Naive thymus-derived CD4-positive, alpha-beta T cell (primary cell): ENCODE data around the gene NELL2. TPM values are rescaled to one million over a fixed set of nuclear protein-coding genes. Genes with fewer than 3 reads are reported as not detected.

Experiments used
- ATAC-seq: fragments of 150-1000 bp; cut with Tn5 transposase; 2 replicates; pipeline ENCODE4 v1.10.0; 2021; ENCODE audit warnings: mild to moderate bottlenecking, moderate library complexity
- CTCF ChIA-PET: fragments of 350-600 bp; sonication (Branson Sonifier 250); formaldehyde crosslinking; loops from one replicate; lab custom pipeline; 2021; ENCODE audit warnings: antibody characterized with exemption; lab: Charles Lee
- POLR2A ChIA-PET: fragments of 350-600 bp; sonication (Branson Sonifier 250); formaldehyde crosslinking; loops from one replicate; lab custom pipeline; 2021; ENCODE audit warnings: antibody characterized with exemption, inconsistent platforms; lab: Charles Lee
- DNase-seq, 9 donors: peaks; one replicate each; pipeline versions ENCODE4 v3.0.0 to v3.0.0-alpha.2; 2020 to 2022; ENCODE audit warnings: mixed read lengths in 1 of 9
- H3K27ac ChIP-seq: one replicate; pipeline ENCODE4 v1.7.0; 2013; ENCODE audit warnings: mild to moderate bottlenecking, low read depth, low read length, moderate library complexity
- H3K27me3 ChIP-seq, 2 donors: one replicate each; pipeline ENCODE4 v1.7.0; 2013; ENCODE audit warnings: low read length in 2 of 2, mild to moderate bottlenecking in 2 of 2, moderate library complexity in 2 of 2; ENCODE audit not compliant: control insufficient read depth in 2 of 2, insufficient read depth in 2 of 2
- H3K36me3 ChIP-seq, 3 experiments: 1 replicate in 2 of 3; 2 replicates in 1 of 3; pipeline ENCODE4 v1.7.0; 2013; ENCODE audit warnings: low read length in 3 of 3, mild to moderate bottlenecking in 3 of 3, moderate library complexity in 1 of 3; ENCODE audit not compliant: insufficient read depth in 3 of 3, control insufficient read depth in 2 of 3
- H3K4me1 ChIP-seq, 2 donors: one replicate each; pipeline ENCODE4 v1.7.0; 2013; ENCODE audit warnings: low read length in 2 of 2, mild to moderate bottlenecking in 2 of 2, moderate library complexity in 1 of 2; ENCODE audit not compliant: control insufficient read depth in 2 of 2, insufficient read depth in 2 of 2
- H3K4me3 ChIP-seq: 2 replicates; pipeline ENCODE4 v1.7.0; 2013; ENCODE audit warnings: mild to moderate bottlenecking, low read length
- H3K9me3 ChIP-seq, 3 experiments: 1 replicate in 2 of 3; 2 replicates in 1 of 3; pipeline ENCODE4 v1.7.0; 2013; ENCODE audit warnings: low read length in 3 of 3; ENCODE audit not compliant: control insufficient read depth in 2 of 3
- H3K27ac Mint-ChIP-seq, 9 donors: one replicate each; pipeline ENCODE4 v1.8.0; 2020 to 2022; ENCODE audit warnings: mixed read lengths in 9 of 9, mild to moderate bottlenecking in 8 of 9, moderate library complexity in 5 of 9, inconsistent platforms in 2 of 9
- H3K27me3 Mint-ChIP-seq, 5 donors: one replicate each; pipeline ENCODE4 v1.8.0; 2021 to 2022; ENCODE audit warnings: mixed read lengths in 5 of 5, mild to moderate bottlenecking in 1 of 5
- H3K36me3 Mint-ChIP-seq, 5 donors: one replicate each; pipeline ENCODE4 v1.8.0; 2020 to 2022; ENCODE audit warnings: mixed read lengths in 5 of 5, mild to moderate bottlenecking in 3 of 5, inconsistent platforms in 1 of 5
- H3K4me1 Mint-ChIP-seq, 7 donors: one replicate each; pipeline ENCODE4 v1.8.0; 2020 to 2022; ENCODE audit warnings: mixed read lengths in 7 of 7, mild to moderate bottlenecking in 3 of 7, inconsistent platforms in 1 of 7
- H3K4me3 Mint-ChIP-seq, 10 donors: one replicate each; pipeline ENCODE4 v1.8.0; 2020 to 2022; ENCODE audit warnings: mild to moderate bottlenecking in 10 of 10, mixed read lengths in 10 of 10, moderate library complexity in 6 of 10, inconsistent platforms in 2 of 10
- H3K9me3 Mint-ChIP-seq, 11 donors: one replicate each; pipeline ENCODE4 v1.8.0; 2020 to 2022; ENCODE audit warnings: mixed read lengths in 11 of 11, mild to moderate bottlenecking in 4 of 11, inconsistent platforms in 1 of 11, moderate library complexity in 1 of 11
- intact Hi-C, 2 donors: fragments of 100-400 bp; cut with micrococcal nuclease; formaldehyde crosslinking; loops; one replicate each; pipeline ENCODE4 v1.15.1; 2023
- polyA plus RNA-seq, 2 donors: library from polyadenylated mRNA; unstranded; fragments of 300-500 nt; fragmentation: Illumina TruSeq; gene quantifications; one replicate each; pipeline ENCODE4 v1.2.3, GENCODE V29; 2021
- total RNA-seq, 6 experiments: library from RNA in 5 of 6; stranded (reverse) in 5 of 6; gene quantifications; 1 replicate in 5 of 6; 2 replicates in 1 of 6; pipeline ENCODE4 v1.2.3 and lab custom pipeline; 2021 to 2026

Gene NELL2
- total and polyA plus RNA-seq, 7 experiments from 2014 or later, result 60.9 to 414 (median 228) TPM

GRCh38 chr12:44582521-44582920, 293.6 kb downstream of the NELL2 start:
- Mint-ChIP-seq H3K9me3 (peaks cover 0 to 5% (median 2%) of the 10 kb centered on the region in 11 donors), H3K27me3 (no peaks in the 10 kb centered on the region), H3K27ac (peak overlapping the region in 3 of 9 donors; percentile 0 to 22 (median 6)), H3K4me1 (peaks cover 0 to 4% (median 0%) of the 10 kb centered on the region in 7 donors), H3K36me3 (peaks cover 7 to 39% (median 16%) of the 10 kb centered on the region in 5 donors), H3K4me3 (no peak overlapping the region)
- no peak overlapping the region for H3K4me3 ChIP-seq
- intact Hi-C loops, result no loop called here
- no peaks in the 10 kb centered on the region for H3K27me3 ChIP-seq
- ChIA-PET POLR2A (no interaction called here), CTCF (no interaction called here)
- ATAC-seq, result no peak
- no peak overlapping the region for H3K27ac ChIP-seq
- H3K4me1 ChIP-seq, result no peaks in the 10 kb centered on the region
- no peaks in the 10 kb centered on the region for H3K9me3 ChIP-seq
- no peak for DNase-seq
- H3K36me3 ChIP-seq, result peaks cover 0 to 4% (median 0%) of the 10 kb centered on the region in 3 experiments

- H3K27ac Mint-ChIP-seq, result peak overlapping the region in 1 of 9 donors; percentile 15
- ATAC-seq, result no peak
- intact Hi-C loops, result no loop called here
- POLR2A ChIA-PET, result no interaction called here
- no peaks in the 10 kb centered on the region for H3K4me1 ChIP-seq
- no peaks in the 10 kb centered on the region for H3K27me3 Mint-ChIP-seq
- DNase-seq, result no peak
- CTCF ChIA-PET, result no interaction called here
- peaks cover 0 to 4% (median 0%) of the 10 kb centered on the region in 3 experiments for H3K36me3 ChIP-seq
- H3K9me3 Mint-ChIP-seq, result peaks cover 0 to 5% (median 2%) of the 10 kb centered on the region in 11 donors
- H3K36me3 Mint-ChIP-seq, result peaks cover 7 to 39% (median 16%) of the 10 kb centered on the region in 5 donors
- no peak overlapping the region for H3K4me3 Mint-ChIP-seq
- peaks cover 0 to 4% (median 0%) of the 10 kb centered on the region in 7 donors for H3K4me1 Mint-ChIP-seq
- H3K9me3 ChIP-seq, result no peaks in the 10 kb centered on the region
- no peak overlapping the region for H3K4me3 ChIP-seq
- no peak overlapping the region for H3K27ac ChIP-seq
- H3K27me3 ChIP-seq, result no peaks in the 10 kb centered on the region
Observed at GRCh38 chr12:44581642-44582242, 294.4 kb downstream of the NELL2 start.

- Mint-ChIP-seq H3K27me3 (no peaks in the 10 kb centered on the region), H3K4me1 (peaks cover 0 to 15% (median 0%) of the 10 kb centered on the region in 7 donors), H3K36me3 (peaks cover 3 to 37% (median 13%) of the 10 kb centered on the region in 5 donors), H3K9me3 (peaks cover 0 to 5% (median 3%) of the 10 kb centered on the region in 11 donors), H3K27ac (no peak overlapping the region), H3K4me3 (no peak overlapping the region)
- Histone ChIP-seq H3K4me1 (no peaks in the 10 kb centered on the region), H3K4me3 (no peak overlapping the region), H3K27ac (no peak overlapping the region), H3K36me3 (no peaks in the 10 kb centered on the region), H3K27me3 (no peaks in the 10 kb centered on the region), H3K9me3 (no peaks in the 10 kb centered on the region)
- ChIA-PET POLR2A (no interaction called here), CTCF (no interaction called here)
- ATAC-seq, result no peak
- intact Hi-C loops, result no loop called here
- no peak for DNase-seq
Observed at GRCh38 chr12:44574586-44574985, 301.5 kb downstream of the NELL2 start.

GRCh38 chr12:44573723-44574122, 302.4 kb downstream of the NELL2 start:
- no peaks in the 10 kb centered on the region for H3K27me3 Mint-ChIP-seq
- ChIA-PET POLR2A (no interaction called here), CTCF (no interaction called here)
- Histone ChIP-seq H3K36me3 (no peaks in the 10 kb centered on the region), H3K9me3 (no peaks in the 10 kb centered on the region), H3K27me3 (no peaks in the 10 kb centered on the region), H3K4me1 (no peaks in the 10 kb centered on the region), H3K27ac (no peak overlapping the region), H3K4me3 (no peak overlapping the region)
- no peak for ATAC-seq
- peaks cover 0 to 19% (median 2%) of the 10 kb centered on the region in 7 donors for H3K4me1 Mint-ChIP-seq
- H3K9me3 Mint-ChIP-seq, result peaks cover 0 to 5% (median 3%) of the 10 kb centered on the region in 11 donors
- H3K4me3 Mint-ChIP-seq, result no peak overlapping the region
- DNase-seq, result no peak
- no peak overlapping the region for H3K27ac Mint-ChIP-seq
- peaks cover 3 to 36% (median 13%) of the 10 kb centered on the region in 5 donors for H3K36me3 Mint-ChIP-seq
- intact Hi-C loops, result no loop called here

- Histone ChIP-seq H3K4me1 (no peaks in the 10 kb centered on the region), H3K9me3 (no peaks in the 10 kb centered on the region), H3K27ac (no peak overlapping the region), H3K27me3 (no peaks in the 10 kb centered on the region), H3K36me3 (no peaks in the 10 kb centered on the region), H3K4me3 (no peak overlapping the region)
- no peaks in the 10 kb centered on the region for H3K27me3 Mint-ChIP-seq
- DNase-seq (no peak), ATAC-seq (no peak)
- no peak overlapping the region for H3K4me3 Mint-ChIP-seq
- peaks cover 0 to 31% (median 8%) of the 10 kb centered on the region in 5 donors for H3K36me3 Mint-ChIP-seq
- intact Hi-C loops, result no loop called here
- CTCF ChIA-PET, result no interaction called here
- peaks cover 0 to 19% (median 2%) of the 10 kb centered on the region in 7 donors for H3K4me1 Mint-ChIP-seq
- POLR2A ChIA-PET, result no interaction called here
- H3K27ac Mint-ChIP-seq, result no peak overlapping the region
- peaks cover 0 to 2% (median 0%) of the 10 kb centered on the region in 11 donors for H3K9me3 Mint-ChIP-seq
Observed at GRCh38 chr12:44571006-44571550, 305.0 kb downstream of the NELL2 start.

- Mint-ChIP-seq H3K4me3 (no peak overlapping the region), H3K27ac (no peak overlapping the region), H3K36me3 (peaks cover 0 to 35% (median 8%) of the 10 kb centered on the region in 5 donors), H3K27me3 (no peaks in the 10 kb centered on the region), H3K9me3 (no peaks in the 10 kb centered on the region), H3K4me1 (peaks cover 0 to 17% (median 2%) of the 10 kb centered on the region in 7 donors)
- ATAC-seq, result no peak
- H3K27ac ChIP-seq, result no peak overlapping the region
- no peaks in the 10 kb centered on the region for H3K36me3 ChIP-seq
- H3K27me3 ChIP-seq, result no peaks in the 10 kb centered on the region
- no peak for DNase-seq
- ChIA-PET POLR2A (no interaction called here), CTCF (no interaction called here)
- intact Hi-C loops, result no loop called here
- H3K4me3 ChIP-seq, result no peak overlapping the region
- no peaks in the 10 kb centered on the region for H3K4me1 ChIP-seq
- no peaks in the 10 kb centered on the region for H3K9me3 ChIP-seq
Observed at GRCh38 chr12:44570036-44570583, 306.0 kb downstream of the NELL2 start.
